CD14-positive monocyte (primary cell): ENCODE data around the gene PDLIM5. TPM values are rescaled to one million over a fixed set of nuclear protein-coding genes. Genes with fewer than 3 reads are reported as not detected.

Experiments
- DNase-seq, 3 donors: peaks; one replicate each; pipeline ENCODE4 v3.0.0-alpha.2; 2011 to 2022
- H2AFZ ChIP-seq: 2 replicates; pipeline ENCODE4 v1.6.0; 2012; ENCODE audit warnings: mild to moderate bottlenecking, low read depth, low read length, inconsistent platforms; ENCODE audit not compliant: insufficient read depth, poor library complexity, severe bottlenecking
- H3K27ac ChIP-seq, 2 donors: 1 replicate in 1 of 2; 2 replicates in 1 of 2; pipeline ENCODE4 v1.5.1; 2012 to 2013; ENCODE audit warnings: low read length in 2 of 2, control low read depth in 1 of 2, inconsistent platforms in 1 of 2, low read depth in 1 of 2, mild to moderate bottlenecking in 1 of 2
- H3K27me3 ChIP-seq, 2 donors: one replicate each; pipeline versions ENCODE4 v1.6.0 to v1.6.1; 2011 to 2013; ENCODE audit warnings: low read length in 2 of 2; ENCODE audit not compliant: control insufficient read depth in 2 of 2, insufficient read depth in 2 of 2
- H3K36me3 ChIP-seq, 2 donors: replicated peaks in 1 of 2; 1 replicate in 1 of 2; 2 replicates in 1 of 2; pipeline versions ENCODE4 v1.5.1 to v1.6.1; 2012 to 2013; ENCODE audit warnings: low read length in 2 of 2, control low read depth in 1 of 2, inconsistent platforms in 1 of 2, mild to moderate bottlenecking in 1 of 2; ENCODE audit not compliant: insufficient read depth in 2 of 2, control insufficient read depth in 1 of 2
- H3K4me1 ChIP-seq, 2 donors: 1 replicate in 1 of 2; 2 replicates in 1 of 2; pipeline versions ENCODE4 v1.5.1 to v1.6.1; 2012 to 2013; ENCODE audit warnings: low read length in 2 of 2, control low read depth in 1 of 2, inconsistent platforms in 1 of 2, mild to moderate bottlenecking in 1 of 2, moderate library complexity in 1 of 2; ENCODE audit not compliant: insufficient read depth in 2 of 2, control insufficient read depth in 1 of 2
- H3K4me2 ChIP-seq: replicated peaks from 2 replicates; pipeline ENCODE3; 2012; ENCODE audit warnings: low read length, moderate library complexity, mild to moderate bottlenecking; ENCODE audit not compliant: poor library complexity, severe bottlenecking; ENCODE audit errors: extremely low read depth
- H3K4me3 ChIP-seq, 3 experiments: fragments of 200-600 bp in 1 of 3; sonication (generic) in 1 of 3; replicated peaks in 1 of 3; 1 replicate in 2 of 3; 2 replicates in 1 of 3; pipeline ENCODE4 v1.5.1; 2011 to 2013; ENCODE audit warnings: low read length in 3 of 3, mild to moderate bottlenecking in 3 of 3, control low read depth in 2 of 3, low read depth in 2 of 3, inconsistent platforms in 1 of 3, moderate library complexity in 1 of 3
- H3K79me2 ChIP-seq: 2 replicates; pipeline ENCODE4 v1.6.0; 2012; ENCODE audit warnings: mild to moderate bottlenecking, control low read depth, inconsistent platforms, low read length, moderate library complexity; ENCODE audit not compliant: insufficient read depth
- H3K9ac ChIP-seq: 2 replicates; pipeline ENCODE4 v1.6.0; 2017; ENCODE audit warnings: low read length, mild to moderate bottlenecking; ENCODE audit not compliant: insufficient read depth, poor library complexity, severe bottlenecking
- H3K9me3 ChIP-seq, 2 donors: replicated peaks in 1 of 2; 1 replicate in 1 of 2; 2 replicates in 1 of 2; pipeline versions ENCODE4 v1.5.1 to v1.6.1; 2012 to 2013; ENCODE audit warnings: low read length in 2 of 2, control low read depth in 1 of 2; ENCODE audit not compliant: control insufficient read depth in 1 of 2, insufficient read depth in 1 of 2
- H4K20me1 ChIP-seq: 2 replicates; pipeline ENCODE4 v1.6.0; 2012; ENCODE audit warnings: mild to moderate bottlenecking, low read length, control low read depth, moderate library complexity; ENCODE audit not compliant: insufficient read depth
- H3K27ac Mint-ChIP-seq, 7 donors: one replicate each; pipeline ENCODE4 v1.8.0; 2020; ENCODE audit warnings: mild to moderate bottlenecking in 7 of 7, mixed read lengths in 7 of 7, moderate library complexity in 6 of 7, inconsistent platforms in 2 of 7
- H3K27me3 Mint-ChIP-seq, 3 donors: one replicate each; pipeline ENCODE4 v1.8.0; 2021 to 2022; ENCODE audit warnings: low read depth in 3 of 3, mild to moderate bottlenecking in 3 of 3, mixed read lengths in 3 of 3, moderate library complexity in 3 of 3, inconsistent platforms in 1 of 3
- H3K36me3 Mint-ChIP-seq, 2 donors: one replicate each; pipeline ENCODE4 v1.8.0; 2020; ENCODE audit warnings: mixed read lengths in 2 of 2, inconsistent platforms in 1 of 2, mild to moderate bottlenecking in 1 of 2
- H3K4me1 Mint-ChIP-seq: one replicate; pipeline ENCODE4 v1.8.0; 2020; ENCODE audit warnings: mild to moderate bottlenecking, mixed read lengths
- H3K4me3 Mint-ChIP-seq, 2 donors: one replicate each; pipeline ENCODE4 v1.8.0; 2020; ENCODE audit warnings: mild to moderate bottlenecking in 2 of 2, mixed read lengths in 2 of 2, moderate library complexity in 1 of 2
- H3K9me3 Mint-ChIP-seq, 7 donors: one replicate each; pipeline ENCODE4 v1.8.0; 2020 to 2022; ENCODE audit warnings: mixed read lengths in 7 of 7, mild to moderate bottlenecking in 6 of 7, moderate library complexity in 6 of 7, inconsistent platforms in 2 of 7
- CTCF ChIP-seq: fragments of 200-600 bp; IDR thresholded peaks from one replicate; pipeline ENCODE4 v1.8.0; 2022; ENCODE audit warnings: antibody characterized with exemption, mild to moderate bottlenecking
- WGBS: methylation state at CpG from one replicate; pipeline ENCODE4 v1.1.5; 2013; ENCODE audit warnings: missing lambda C conversion rate; ENCODE audit not compliant: insufficient coverage; 5-methylcytosine and 5-hydroxymethylcytosine counted together
- intact Hi-C, 2 donors: fragments of 100-400 bp; cut with micrococcal nuclease; formaldehyde crosslinking; loops; one replicate each; pipeline versions ENCODE4 v1.15.0 to v1.15.1; 2023
- polyA plus RNA-seq, 3 donors: library from polyadenylated mRNA; depleted of rRNA in 1 of 3; unstranded in 2 of 3; stranded (reverse) in 1 of 3; fragments of 300-500 nt in 2 of 3; fragments of >200 nt in 1 of 3; fragmentation: Illumina TruSeq in 2 of 3; gene quantifications; 1 replicate in 2 of 3; 2 replicates in 1 of 3; pipeline ENCODE4 v1.2.3, GENCODE V29; 2012 to 2021

The PDLIM5 gene
- polyA plus RNA-seq, 3 donors, result 75.3 to 105 (median 80.9) TPM

- WGBS, result 100% methylated on average over 2 of the region's 3 CpGs
- Histone ChIP-seq H2AFZ (no peak overlapping the region), H3K79me2 (no peaks in the 10 kb centered on the region), H3K27ac (no peak overlapping the region), H3K4me2 (no peak overlapping the region), H3K4me3 (no peak overlapping the region), H3K4me1 (peaks cover 11 to 23% of the 10 kb centered on the region in 2 donors), H3K36me3 (no peaks in the 10 kb centered on the region), H3K9ac (no peak overlapping the region), H3K9me3 (no peaks in the 10 kb centered on the region), H3K27me3 (no peaks in the 10 kb centered on the region), H4K20me1 (peaks cover 80% of the 10 kb centered on the region)
- Mint-ChIP-seq H3K4me1 (peaks cover 18% of the 10 kb centered on the region), H3K27me3 (no peaks in the 10 kb centered on the region), H3K4me3 (no peak overlapping the region), H3K27ac (no peak overlapping the region), H3K9me3 (peaks cover 0 to 2% (median 0%) of the 10 kb centered on the region in 7 donors), H3K36me3 (peaks cover 9 to 13% of the 10 kb centered on the region in 2 donors)
- no peak for DNase-seq
- no peak for TF ChIP-seq CTCF
- intact Hi-C loops, result no loop called here
These were observed 37.4 kb downstream of the PDLIM5 start for GRCh38 chr4:94489098-94489497.

GRCh38 chr4:94490437-94490836, 38.7 kb downstream of the PDLIM5 start:
- H3K4me1 Mint-ChIP-seq, result peaks cover 7% of the 10 kb centered on the region

More at GRCh38 chr4:94490437-94490836, 38.7 kb downstream of the PDLIM5 start:
- Histone ChIP-seq H4K20me1 (peaks cover 72% of the 10 kb centered on the region), H3K4me3 (no peak overlapping the region), H3K4me1 (peaks cover 4 to 11% of the 10 kb centered on the region in 2 donors), H3K36me3 (no peaks in the 10 kb centered on the region), H3K27ac (no peak overlapping the region), H3K27me3 (no peaks in the 10 kb centered on the region), H2AFZ (no peak overlapping the region), H3K9ac (no peak overlapping the region), H3K4me2 (no peak overlapping the region), H3K79me2 (no peaks in the 10 kb centered on the region), H3K9me3 (no peaks in the 10 kb centered on the region)
- Mint-ChIP-seq H3K27ac (no peak overlapping the region), H3K36me3 (peaks cover 7 to 9% of the 10 kb centered on the region in 2 donors), H3K4me3 (no peak overlapping the region), H3K27me3 (no peaks in the 10 kb centered on the region), H3K9me3 (peaks cover 0 to 2% (median 0%) of the 10 kb centered on the region in 7 donors)
- no peak for TF ChIP-seq CTCF
- DNase-seq, result no peak
- WGBS, result no CpG with 5 or more reads among the region's 1 CpG
- intact Hi-C loops, result no loop called here
